NCI-H1105 (cell line): ENCODE measurements around the gene ZNF48.

ENCODE experiments used
- DNase-seq: peaks from one replicate; lab custom pipeline; 2025; lab: John Stamatoyannopoulos, UW

The ZNF48 gene

GRCh38 chr16:30358990-30359870, 36.0 kb upstream of the ZNF48 start:
- no peak for DNase-seq

GRCh38 chr16:30359871-30360170, 35.4 kb upstream of the ZNF48 start:
- DNase-seq = no peak

GRCh38 chr16:30361180-30361579, 34.0 kb upstream of the ZNF48 start:
- DNase-seq = no peak

DNA sequence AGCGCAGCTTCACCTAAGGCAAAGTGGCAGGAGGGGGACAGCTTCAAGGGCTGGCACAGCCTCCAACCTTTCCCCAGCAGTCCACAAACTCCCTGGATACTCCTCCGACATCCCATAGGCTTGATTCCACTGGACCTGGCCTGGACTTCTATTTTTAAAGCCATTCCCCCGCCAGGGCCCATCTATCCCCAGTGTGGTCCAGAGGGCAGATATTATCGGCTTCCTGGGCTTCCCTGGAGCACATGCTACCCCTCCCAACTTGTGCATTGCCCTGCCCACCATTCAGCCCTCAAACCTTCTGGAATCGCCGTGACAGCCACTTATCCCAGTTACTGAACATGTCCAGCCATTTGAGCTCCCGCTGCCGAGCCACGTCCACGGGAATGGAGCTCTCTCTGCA, 30.0 kb upstream of the ZNF48 start:
- DNase-seq = no peak

DNA sequence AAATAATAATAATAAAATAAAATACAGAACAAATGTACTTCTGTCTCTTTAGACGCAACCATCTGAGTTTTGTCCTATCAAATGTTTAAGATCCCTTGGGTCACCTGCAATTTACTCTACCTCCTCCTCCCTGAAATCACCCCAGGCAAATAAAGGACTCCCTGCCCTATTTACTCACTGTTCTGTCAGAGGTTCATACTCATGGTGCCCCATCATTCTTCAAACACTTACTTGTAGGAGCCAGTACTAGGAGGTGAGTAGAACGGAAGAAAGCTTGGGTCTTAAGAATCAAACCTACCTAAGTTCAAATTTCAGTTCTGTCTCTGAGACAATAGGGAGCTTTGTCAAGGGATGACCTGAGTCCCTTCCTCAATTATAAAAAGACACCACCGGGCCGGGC, 28.7 kb upstream of the ZNF48 start:
- DNase-seq = no peak

DNA sequence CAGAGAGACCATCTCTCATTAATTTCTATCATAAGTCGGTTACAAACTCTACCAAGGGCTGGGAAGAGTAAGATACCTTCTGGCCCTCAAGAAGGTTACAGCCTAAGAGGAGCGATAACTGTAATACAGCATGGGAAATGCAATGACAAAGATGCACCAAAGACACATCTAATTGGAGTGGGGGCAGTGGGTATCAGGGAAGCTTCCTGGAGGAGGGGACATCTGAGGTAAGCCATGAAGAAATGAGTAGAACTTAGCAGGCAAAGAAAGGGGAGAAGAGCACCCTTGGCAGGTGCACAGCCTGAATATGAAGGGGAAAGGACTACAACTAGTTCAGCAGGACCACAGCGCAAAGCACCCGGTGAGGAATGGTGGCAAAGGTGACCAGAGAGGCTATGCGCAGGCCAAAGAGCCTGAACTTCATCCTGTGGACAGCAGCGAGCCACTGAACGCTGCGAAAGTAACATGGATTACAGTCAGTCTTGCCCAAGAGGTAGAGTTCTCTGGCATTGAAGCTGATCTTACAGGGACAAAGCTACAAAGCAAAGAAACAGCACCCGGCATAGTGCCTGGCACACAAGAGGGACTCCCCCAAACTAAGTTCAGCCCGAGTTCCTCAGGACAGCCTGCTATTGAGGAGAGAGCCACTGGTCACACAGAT, 27.7 kb upstream of the ZNF48 start:
- no peak for DNase-seq

- no peak for DNase-seq
Observed at GRCh38 chr16:30368122-30368791, 27.0 kb upstream of the ZNF48 start.

DNA sequence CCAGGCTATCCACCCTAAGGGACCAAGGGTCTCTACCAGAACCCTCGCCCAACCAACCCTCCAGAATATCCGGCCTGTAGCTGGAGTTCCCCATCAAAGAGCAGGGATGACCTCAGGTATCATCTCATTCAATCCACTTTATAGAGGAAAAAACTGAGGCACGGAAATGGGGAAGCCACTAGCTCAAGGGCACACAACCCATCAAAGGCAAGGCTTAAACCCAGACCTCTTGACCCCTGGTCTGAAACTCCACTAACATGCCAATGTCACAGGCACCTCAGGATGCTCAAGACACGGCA, 26.5 kb upstream of the ZNF48 start:
- no peak for DNase-seq

GRCh38 chr16:30369091-30369937, 25.9 kb upstream of the ZNF48 start:
- no peak for DNase-seq

DNA sequence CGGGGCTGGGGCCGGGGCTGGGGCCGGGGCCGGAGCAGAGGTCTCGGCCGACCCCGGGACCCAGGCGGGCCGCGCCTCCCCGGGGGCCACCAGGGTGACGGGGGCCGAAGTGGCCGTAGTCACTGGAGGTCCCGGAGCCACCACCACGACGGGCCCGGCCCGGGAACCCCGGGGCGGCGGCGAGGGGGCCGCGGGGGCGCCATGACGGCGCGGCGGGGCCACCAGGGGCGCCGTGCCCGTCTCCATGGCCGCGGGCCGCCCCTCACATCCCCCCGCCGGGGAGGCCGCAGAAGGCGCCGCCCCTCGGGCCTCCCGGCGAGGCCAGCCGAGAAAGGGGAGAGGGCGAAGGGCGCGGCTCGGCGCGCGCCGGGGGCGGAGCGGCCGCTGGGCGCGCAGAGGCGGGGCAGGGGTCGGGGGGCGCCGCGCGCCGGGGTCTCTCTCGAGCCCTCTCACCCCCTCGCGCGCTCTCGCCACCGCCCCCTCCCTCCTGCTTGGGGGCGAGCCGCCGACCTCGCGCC, 25.2 kb upstream of the ZNF48 start:
- no peak for DNase-seq

DNA sequence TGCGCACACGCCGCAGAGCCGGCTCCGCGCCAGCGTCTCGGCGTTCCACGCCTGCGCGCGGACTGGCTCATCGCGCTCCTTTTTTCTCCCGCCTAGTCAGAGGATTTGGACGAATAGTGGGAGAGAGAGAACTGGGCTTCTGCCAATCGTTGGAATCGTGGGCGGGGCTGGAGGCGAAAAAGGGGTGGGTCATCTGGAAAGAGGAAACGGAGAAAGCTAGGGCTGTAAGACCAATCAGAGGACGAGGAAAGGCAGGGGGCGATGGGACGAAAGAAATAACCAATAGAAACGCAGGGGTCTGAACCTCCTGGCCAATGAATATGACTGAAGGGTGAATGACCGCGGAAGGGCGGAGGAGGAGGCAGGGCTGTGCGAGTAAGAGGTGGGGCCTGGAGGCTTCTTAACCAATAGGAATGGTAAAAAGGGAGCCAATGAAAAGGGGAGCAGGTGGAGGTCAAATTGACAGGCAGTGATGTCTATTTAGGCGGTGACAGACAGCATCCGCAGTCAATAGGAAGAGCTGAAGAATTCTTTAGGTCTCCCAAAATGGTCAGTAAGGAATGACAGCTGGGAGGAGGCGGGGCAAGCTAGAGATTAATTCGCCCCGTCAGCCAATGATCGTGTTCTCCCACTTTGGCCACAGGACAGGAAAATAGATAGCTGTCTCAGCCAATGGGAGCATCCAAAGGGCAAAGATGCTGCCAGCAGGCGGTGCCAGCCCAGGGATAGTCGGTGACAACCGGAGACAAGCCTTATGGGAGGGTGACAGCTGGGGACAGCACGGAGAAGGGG, 24.6 kb upstream of the ZNF48 start, which contains the start of gene TBC1D10B:
TSS of gene TBC1D10B (minus strand) at position 39 of the 792 bp plus-strand sequence. CDS start 311 bp downstream, outside the sequence.
- DNase-seq = peak; percentile 99

DNA sequence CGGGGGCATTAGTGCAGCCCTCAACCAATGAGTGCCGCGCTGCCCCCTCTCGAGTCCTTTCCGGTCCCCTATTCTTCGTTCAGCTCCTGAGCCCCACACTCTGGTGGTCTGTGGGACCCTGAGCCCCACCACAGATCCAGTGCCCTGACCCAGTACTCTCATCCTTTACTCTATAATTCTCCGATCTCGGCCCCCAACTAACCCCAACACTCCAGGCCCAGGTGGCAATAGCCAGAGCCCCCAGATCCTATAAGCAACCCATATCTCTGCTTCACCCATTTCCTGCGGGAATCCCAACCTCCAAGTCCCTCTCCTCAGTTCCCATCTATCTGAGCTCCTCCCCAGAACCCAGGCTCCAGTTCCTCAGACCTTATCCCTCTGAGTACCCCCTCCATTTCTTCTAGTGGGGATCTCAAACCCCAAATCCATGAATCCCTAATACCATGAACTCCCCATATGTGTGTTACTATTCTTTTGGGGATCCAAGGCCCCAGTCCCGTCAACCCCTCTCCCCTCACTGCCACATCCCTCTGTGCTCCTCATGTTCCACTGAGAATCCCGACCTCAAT, 23.9 kb upstream of the ZNF48 start:
- no peak for DNase-seq

DNA sequence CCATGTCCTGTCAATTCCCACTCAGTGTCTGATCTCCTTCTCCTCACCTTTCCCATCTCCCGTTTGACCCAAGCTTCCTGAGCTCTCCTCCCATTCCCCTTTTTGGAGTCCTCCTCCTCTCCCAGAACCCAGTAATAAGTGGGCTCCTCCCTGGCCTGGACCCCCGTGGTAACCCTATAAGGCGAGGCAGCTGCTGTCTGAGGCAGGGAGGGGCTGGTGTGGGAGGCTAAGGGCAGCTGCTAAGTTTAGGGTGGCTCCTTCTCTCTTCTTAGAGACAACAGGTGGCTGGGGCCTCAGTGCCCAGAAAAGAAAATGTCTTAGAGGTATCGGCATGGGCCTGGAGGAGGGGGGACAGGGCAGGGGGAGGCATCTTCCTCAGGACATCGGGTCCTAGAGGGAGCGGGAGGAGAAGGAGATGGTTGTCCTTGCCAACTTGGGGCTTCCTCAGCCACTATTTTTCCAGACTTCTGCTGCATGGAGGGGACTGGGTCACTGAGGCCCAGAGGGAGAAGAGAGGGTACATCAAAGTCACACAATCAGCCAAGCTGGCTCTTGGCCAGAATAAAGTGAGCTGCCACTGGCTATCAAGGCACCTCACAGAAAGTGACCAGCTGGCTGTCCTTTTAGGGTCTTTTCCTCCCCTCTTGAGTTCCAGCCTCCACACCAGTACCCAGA, 23.0 kb upstream of the ZNF48 start:
- DNase-seq = no peak

DNA sequence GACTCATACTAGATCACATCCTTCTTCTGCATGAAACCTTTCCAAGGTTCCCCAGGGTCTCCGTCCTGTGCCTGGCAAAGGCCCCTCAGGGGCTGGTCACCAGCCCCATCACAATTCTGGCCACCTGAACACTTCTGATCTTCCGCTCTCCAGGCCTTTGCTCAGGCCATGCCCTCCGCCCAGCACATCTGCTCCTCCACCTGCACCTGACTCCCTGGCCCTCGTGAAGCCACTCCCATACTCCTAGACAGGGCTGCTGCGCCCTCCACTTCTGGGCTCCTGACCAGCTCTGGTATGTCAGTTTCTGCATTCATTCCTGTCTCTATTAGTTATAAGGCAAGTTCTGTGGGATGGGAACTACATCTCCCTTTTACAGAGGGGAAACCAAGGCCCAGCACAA, 22.5 kb upstream of the ZNF48 start:
- DNase-seq = no peak

DNA sequence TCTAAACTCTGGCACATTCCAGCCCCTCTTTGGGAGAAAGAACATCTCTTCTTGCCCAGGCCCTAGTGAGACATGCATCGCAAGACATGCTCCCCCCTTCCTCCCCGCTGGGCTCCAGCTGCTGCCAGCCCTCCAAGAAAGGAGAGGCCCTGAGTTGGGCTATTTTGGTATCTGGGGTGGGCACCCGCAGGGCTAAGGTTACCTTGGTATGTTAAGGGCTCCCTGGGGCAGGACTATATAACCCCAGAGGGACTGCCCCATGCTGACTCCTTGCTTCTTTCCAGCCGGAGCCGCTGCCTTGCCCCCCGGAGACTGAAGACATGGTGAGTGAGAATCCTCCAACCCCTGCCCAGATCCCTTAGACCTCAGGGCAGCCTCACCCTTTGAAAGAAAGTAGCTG, 20.7 kb upstream of the ZNF48 start, which contains the start of gene MYL11:
TSS of gene MYL11 (plus strand) at position 265 of the 400 bp plus-strand sequence. CDS start at position 321, 56 bp downstream.
- DNase-seq = no peak

DNA sequence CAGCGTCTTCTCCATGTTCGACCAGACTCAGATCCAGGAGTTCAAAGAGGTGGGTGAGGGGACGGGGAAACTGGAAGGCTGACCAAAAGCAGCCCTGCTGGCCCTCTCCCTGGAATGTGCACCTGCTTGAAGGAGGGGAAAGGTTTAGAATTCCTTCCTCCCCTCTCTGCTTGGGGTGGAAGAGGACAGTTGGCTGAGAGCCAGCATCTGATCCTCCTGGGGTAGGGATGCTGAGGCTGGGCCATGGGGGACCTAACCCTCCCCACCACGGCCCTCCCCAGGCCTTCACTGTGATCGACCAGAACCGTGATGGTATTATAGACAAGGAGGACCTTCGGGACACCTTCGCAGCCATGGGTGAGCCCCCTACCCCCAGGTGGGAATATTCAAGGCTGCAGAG, 19.4 kb upstream of the ZNF48 start:
- no peak for DNase-seq

- DNase-seq = no peak
Observed at GRCh38 chr16:30376461-30376902, 18.7 kb upstream of the ZNF48 start.

- DNase-seq = no peak
Observed at GRCh38 chr16:30377050-30377811, 18.0 kb upstream of the ZNF48 start.

DNA sequence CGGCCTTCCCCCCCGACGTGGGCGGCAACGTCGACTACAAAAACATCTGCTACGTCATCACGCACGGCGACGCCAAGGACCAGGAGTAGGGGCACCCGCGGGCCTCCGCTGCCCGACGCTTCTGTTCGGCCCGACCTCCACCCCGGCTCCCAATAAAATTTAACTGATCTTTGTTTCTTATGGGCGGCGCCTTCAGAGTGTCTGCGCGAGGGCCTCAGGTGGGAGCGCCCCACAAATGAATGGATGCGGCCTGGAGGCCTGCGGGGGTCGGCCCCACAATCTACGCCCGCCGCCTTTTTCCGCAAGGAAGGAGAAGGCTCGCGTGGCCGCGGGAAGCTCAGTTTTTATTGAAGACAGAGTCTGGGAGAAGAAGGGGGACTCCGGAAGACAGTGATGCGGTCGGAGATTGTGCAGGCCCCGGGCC, 17.4 kb upstream of the ZNF48 start:
- DNase-seq = peak; percentile 77
